NCI-H187 (cell line): Measurements from ENCODE around the gene DICER1.
"Not testable (repeated sequence)": the region's sequence is repeated elsewhere in the genome, so short reads cannot be mapped to it uniquely, and the experiment has no call there.

Experiments used
- DNase-seq, 2 experiments: peaks; one replicate each; lab custom pipeline; 2025; lab: John Stamatoyannopoulos, UW

The DICER1 gene

GRCh38 chr14:95157327-95158189, at the start of gene DICER1:
Gene DICER1 (minus strand): TSS chr14:95157529. CDS start chr14:95133458, 24,071 bp downstream.
- peak; percentile 95 for DNase-seq

- no peak for DNase-seq
Observed at GRCh38 chr14:95206534-95206933, 49.2 kb upstream of the DICER1 start.

GRCh38 chr14:95204705-95205104, 47.4 kb upstream of the DICER1 start:
- no peak for DNase-seq

GRCh38 chr14:95201745-95202144, 44.4 kb upstream of the DICER1 start:
- DNase-seq = not testable (repeated sequence)

- peak; percentile 87 to 96 for DNase-seq
Observed at GRCh38 chr14:95200404-95200803, 43.1 kb upstream of the DICER1 start.

- no peak for DNase-seq
Observed at GRCh38 chr14:95199298-95199983, 42.1 kb upstream of the DICER1 start.

GRCh38 chr14:95198320-95198719, 41.0 kb upstream of the DICER1 start:
- peak in 1 of 2 experiments; percentile 59 for DNase-seq

GRCh38 chr14:95197551-95197950, 40.2 kb upstream of the DICER1 start:
- DNase-seq = no peak

GRCh38 chr14:95196826-95197545, 39.7 kb upstream of the DICER1 start:
- DNase-seq = no peak

- DNase-seq = no peak
Observed at GRCh38 chr14:95196268-95196667, 38.9 kb upstream of the DICER1 start.

- DNase-seq = no peak
Observed at GRCh38 chr14:95195031-95195430, 37.7 kb upstream of the DICER1 start.

GRCh38 chr14:95193081-95193480, 35.8 kb upstream of the DICER1 start:
- no peak for DNase-seq

- no peak for DNase-seq
Observed at GRCh38 chr14:95192311-95192710, 35.0 kb upstream of the DICER1 start.

GRCh38 chr14:95191445-95192199, 34.3 kb upstream of the DICER1 start:
- DNase-seq = no peak

- no peak for DNase-seq
Observed at GRCh38 chr14:95190857-95191256, 33.5 kb upstream of the DICER1 start.

GRCh38 chr14:95190346-95190840, 33.1 kb upstream of the DICER1 start:
- DNase-seq = no peak

- no peak for DNase-seq
Observed at GRCh38 chr14:95189367-95190132, 32.2 kb upstream of the DICER1 start.

GRCh38 chr14:95188380-95188779, 31.1 kb upstream of the DICER1 start:
- DNase-seq = no peak

- no peak for DNase-seq
Observed at GRCh38 chr14:95185767-95186392, 28.6 kb upstream of the DICER1 start.

GRCh38 chr14:95185033-95185766, 27.9 kb upstream of the DICER1 start:
- DNase-seq = no peak
